ENCODE results near the gene SORD.
"Not testable (repeated sequence)": the region's sequence is repeated elsewhere in the genome, so short reads cannot be mapped to it uniquely, and the experiment has no call there.

DNA sequence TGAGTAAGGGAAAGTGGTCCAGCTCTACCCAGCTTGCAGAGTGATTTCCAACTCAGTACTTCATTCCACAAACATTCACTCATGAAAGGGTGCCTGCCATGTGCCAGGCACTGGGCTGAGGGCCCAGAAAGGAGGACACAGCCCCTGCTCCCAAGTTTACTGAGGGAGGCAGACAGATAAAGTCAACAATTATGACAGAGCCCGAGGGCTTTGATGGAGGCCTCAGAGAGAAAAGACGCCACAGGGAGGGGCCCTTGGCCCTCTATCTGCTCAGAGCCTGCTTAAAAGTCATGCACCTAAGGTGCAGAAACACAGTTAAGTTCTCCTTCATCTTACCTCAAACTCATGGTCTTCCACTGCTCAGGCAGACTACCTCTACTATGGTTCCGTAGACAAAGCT, 1.7 kb downstream of the SORD start:
- TF ChIP-seq POLR2A (IDR thresholded peaks at IDR 0.05): not testable (repeated sequence)
- TF ChIP-seq, protein P1, sequence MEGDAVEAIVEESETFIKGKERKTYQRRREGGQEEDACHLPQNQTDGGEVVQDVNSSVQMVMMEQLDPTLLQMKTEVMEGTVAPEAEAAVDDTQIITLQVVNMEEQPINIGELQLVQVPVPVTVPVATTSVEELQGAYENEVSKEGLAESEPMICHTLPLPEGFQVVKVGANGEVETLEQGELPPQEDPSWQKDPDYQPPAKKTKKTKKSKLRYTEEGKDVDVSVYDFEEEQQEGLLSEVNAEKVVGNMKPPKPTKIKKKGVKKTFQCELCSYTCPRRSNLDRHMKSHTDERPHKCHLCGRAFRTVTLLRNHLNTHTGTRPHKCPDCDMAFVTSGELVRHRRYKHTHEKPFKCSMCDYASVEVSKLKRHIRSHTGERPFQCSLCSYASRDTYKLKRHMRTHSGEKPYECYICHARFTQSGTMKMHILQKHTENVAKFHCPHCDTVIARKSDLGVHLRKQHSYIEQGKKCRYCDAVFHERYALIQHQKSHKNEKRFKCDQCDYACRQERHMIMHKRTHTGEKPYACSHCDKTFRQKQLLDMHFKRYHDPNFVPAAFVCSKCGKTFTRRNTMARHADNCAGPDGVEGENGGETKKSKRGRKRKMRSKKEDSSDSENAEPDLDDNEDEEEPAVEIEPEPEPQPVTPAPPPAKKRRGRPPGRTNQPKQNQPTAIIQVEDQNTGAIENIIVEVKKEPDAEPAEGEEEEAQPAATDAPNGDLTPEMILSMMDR (IDR thresholded peaks at IDR 0.05): not testable (repeated sequence)
